Stimulated activated CD4-positive, alpha-beta T cell treated with anti-CD3 and anti-CD28 coated beads, Interleukin-4, amount 100 ng/mL, for 48 hours (primary cell): ENCODE results near the gene TOX2.

ENCODE experiments used
- DNase-seq, 2 donors: peaks; one replicate each; pipeline ENCODE4 v3.0.0-alpha.2; 2020; ENCODE audit warnings: low read depth in 2 of 2

Gene TOX2

GRCh38 chr20:44019638-44020335, 105.1 kb downstream of the TOX2 start:
- no peak for DNase-seq

GRCh38 chr20:44020406-44021148, 105.9 kb downstream of the TOX2 start:
- DNase-seq = no peak

GRCh38 chr20:44021186-44021585, 106.5 kb downstream of the TOX2 start:
- no peak for DNase-seq

GRCh38 chr20:44021900-44022299, 107.2 kb downstream of the TOX2 start:
- no peak for DNase-seq

GRCh38 chr20:44022464-44022863, 107.8 kb downstream of the TOX2 start:
- no peak for DNase-seq

- DNase-seq = no peak
Measured at GRCh38 chr20:44023515-44024371, 109.1 kb downstream of the TOX2 start.

GRCh38 chr20:44024820-44025580, 110.3 kb downstream of the TOX2 start:
- DNase-seq = no peak

- no peak for DNase-seq
Measured at GRCh38 chr20:44025756-44026155, 111.1 kb downstream of the TOX2 start.

GRCh38 chr20:44026647-44027342, 112.1 kb downstream of the TOX2 start:
- DNase-seq = no peak

- no peak for DNase-seq
Measured at GRCh38 chr20:44027343-44028002, 112.8 kb downstream of the TOX2 start.

- no peak for DNase-seq
Measured at GRCh38 chr20:44028003-44028730, 113.5 kb downstream of the TOX2 start.

GRCh38 chr20:44028868-44029847, 114.5 kb downstream of the TOX2 start:
- no peak for DNase-seq

- no peak for DNase-seq
Measured at GRCh38 chr20:44029848-44030230, 115.2 kb downstream of the TOX2 start.

GRCh38 chr20:44030394-44030793, 115.7 kb downstream of the TOX2 start:
- DNase-seq = no peak

- DNase-seq = no peak
Measured at GRCh38 chr20:44031001-44031574, 116.4 kb downstream of the TOX2 start.

GRCh38 chr20:44031781-44032582, 117.3 kb downstream of the TOX2 start:
- no peak for DNase-seq

- no peak for DNase-seq
Measured at GRCh38 chr20:44032583-44033331, 118.1 kb downstream of the TOX2 start.
